Measurements from ENCODE around the gene RABAC1.

DNA sequence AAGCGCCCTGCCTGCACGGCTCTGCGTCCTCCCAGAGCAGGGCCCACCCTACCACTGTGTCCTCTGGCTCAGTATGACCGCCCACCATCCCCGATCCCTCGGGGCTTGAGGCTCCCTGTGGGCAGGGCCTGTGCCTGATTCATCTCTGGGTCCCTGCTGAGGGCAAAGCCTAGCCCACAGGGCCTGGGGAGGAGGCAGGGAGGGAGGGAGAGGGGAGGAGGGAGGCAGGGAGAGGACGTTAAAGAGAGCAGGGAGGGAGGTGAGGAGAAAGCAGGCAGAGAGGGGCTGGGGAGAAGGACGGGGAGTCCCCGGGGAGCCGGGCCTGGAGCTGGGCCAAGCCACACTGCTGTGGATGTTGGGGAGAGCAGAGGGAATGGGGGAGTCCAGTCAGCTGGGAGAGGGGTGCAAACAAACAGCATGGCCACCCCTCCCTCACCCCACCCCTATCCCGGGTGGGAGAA is 26.8 kb downstream of the RABAC1 start:
- TF ChIP-seq, protein P1, sequence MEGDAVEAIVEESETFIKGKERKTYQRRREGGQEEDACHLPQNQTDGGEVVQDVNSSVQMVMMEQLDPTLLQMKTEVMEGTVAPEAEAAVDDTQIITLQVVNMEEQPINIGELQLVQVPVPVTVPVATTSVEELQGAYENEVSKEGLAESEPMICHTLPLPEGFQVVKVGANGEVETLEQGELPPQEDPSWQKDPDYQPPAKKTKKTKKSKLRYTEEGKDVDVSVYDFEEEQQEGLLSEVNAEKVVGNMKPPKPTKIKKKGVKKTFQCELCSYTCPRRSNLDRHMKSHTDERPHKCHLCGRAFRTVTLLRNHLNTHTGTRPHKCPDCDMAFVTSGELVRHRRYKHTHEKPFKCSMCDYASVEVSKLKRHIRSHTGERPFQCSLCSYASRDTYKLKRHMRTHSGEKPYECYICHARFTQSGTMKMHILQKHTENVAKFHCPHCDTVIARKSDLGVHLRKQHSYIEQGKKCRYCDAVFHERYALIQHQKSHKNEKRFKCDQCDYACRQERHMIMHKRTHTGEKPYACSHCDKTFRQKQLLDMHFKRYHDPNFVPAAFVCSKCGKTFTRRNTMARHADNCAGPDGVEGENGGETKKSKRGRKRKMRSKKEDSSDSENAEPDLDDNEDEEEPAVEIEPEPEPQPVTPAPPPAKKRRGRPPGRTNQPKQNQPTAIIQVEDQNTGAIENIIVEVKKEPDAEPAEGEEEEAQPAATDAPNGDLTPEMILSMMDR (IDR thresholded peaks at IDR 0.05), result no peak
- no peak for TF ChIP-seq POLR2AphosphoS5 (IDR thresholded peaks at IDR 0.05; ENCODE audit: low read depth, low read length)
